A549 (cell line): ENCODE results near the gene SMYD4. TPM values are rescaled to one million over a fixed set of nuclear protein-coding genes. Genes with fewer than 3 reads are reported as not detected.

Source experiments
- ATAC-seq, 2 experiments: fragments of 200-7000 bp in 1 of 2; fragments of >200 bp in 1 of 2; cut with Nextera tagmentation in 1 of 2; cut with Tn5 transposase in 1 of 2; 3 replicates each; pipeline versions ENCODE4 v1.8.0 to v1.9.1; 2018 to 2020; ENCODE audit warnings: mild to moderate bottlenecking in 1 of 2, moderate library complexity in 1 of 2
- CTCF ChIA-PET: fragments of 300-600 bp; sonication (Branson Sonifier 250); formaldehyde crosslinking; extraction: SDS; loops from one replicate; lab custom pipeline; 2021; ENCODE audit warnings: antibody characterized with exemption, inconsistent platforms; lab: Yijun Ruan, JAX
- POLR2A ChIA-PET: fragments of 350-600 bp; formaldehyde crosslinking; extraction: SDS; loops from one replicate; lab custom pipeline; 2021; ENCODE audit warnings: antibody characterized with exemption, inconsistent platforms; lab: Yijun Ruan, JAX
- DNase-seq, 2 experiments: peaks; one replicate each; pipeline versions ENCODE4 v3.0.0 to v3.0.0-alpha.2; 2011 to 2016; ENCODE audit warnings: low read depth in 1 of 2, low spot score in 1 of 2
- FAIRE-seq: peaks from 2 replicates; lab custom pipeline; 2011; peaks lifted over from hg19 to GRCh38; lab: Jason Lieb, UNC
- H3K27ac ChIP-seq, 2 experiments: fragments of >200 bp; sonication (Bioruptor Twin); formaldehyde crosslinking; 3 replicates each; pipeline ENCODE4 v1.5.1; 2016 to 2017
- H3K4me1 ChIP-seq: fragments of >200 bp; sonication (Bioruptor Twin); formaldehyde crosslinking; 3 replicates; pipeline ENCODE4 v1.6.1; 2016
- H3K4me2 ChIP-seq: fragments of >200 bp; sonication (Bioruptor Twin); formaldehyde crosslinking; 3 replicates; pipeline ENCODE4 v1.6.1; 2016
- H3K4me3 ChIP-seq: fragments of >200 bp; sonication (Bioruptor Twin); formaldehyde crosslinking; 3 replicates; pipeline ENCODE4 v1.5.1; 2016
- H3K9me3 ChIP-seq: fragments of >200 bp; sonication (Bioruptor Twin); formaldehyde crosslinking; 3 replicates; pipeline ENCODE4 v1.6.1; 2016
- CBX8 ChIP-seq: fragments of 200-600 bp; sonication (generic); IDR thresholded peaks from 2 replicates; pipeline ENCODE4 v1.6.1; 2016
- CEBPB ChIP-seq, 2 experiments: fragments of >200 bp in 1 of 2; sonication (Bioruptor Twin) in 1 of 2; formaldehyde crosslinking in 1 of 2; IDR thresholded peaks; 2 replicates each; pipeline ENCODE4 v1.6.1; 2012 to 2016
- CHD2 ChIP-seq: fragments of 150-350 bp; IDR thresholded peaks from 2 replicates; pipeline ENCODE4 v1.6.1; 2014; ENCODE audit warnings: low read length; ENCODE audit not compliant: partially characterized antibody
- CHD4 ChIP-seq: fragments of 200-600 bp; sonication (generic); IDR thresholded peaks from 2 replicates; pipeline ENCODE4 v1.6.1; 2016; ENCODE audit warnings: antibody characterized with exemption, mild to moderate bottlenecking, borderline replicate concordance
- EHMT2 ChIP-seq: fragments of 200-600 bp; sonication (generic); IDR thresholded peaks from 2 replicates; pipeline ENCODE4 v1.6.1; 2016; ENCODE audit warnings: antibody characterized with exemption, low read depth, mild to moderate bottlenecking, moderate library complexity
- FOSB ChIP-seq: fragments of 250-450 bp; sonication (Bioruptor Pico); IDR thresholded peaks from 2 replicates; pipeline ENCODE4 v1.5.0; 2020; ENCODE audit warnings: mild to moderate bottlenecking, moderate library complexity
- FOSL2 ChIP-seq, 2 experiments: fragments of 450-650 bp in 1 of 2; fragments of >200 bp in 1 of 2; sonication (Bioruptor Twin) in 1 of 2; formaldehyde crosslinking; IDR thresholded peaks; 2 replicates each; pipeline versions ENCODE4 v1.5.0 to v1.6.1; 2016 to 2020; ENCODE audit warnings: mild to moderate bottlenecking in 1 of 2, moderate library complexity in 1 of 2
- GATA3 ChIP-seq: IDR thresholded peaks from 2 replicates; pipeline ENCODE4 v1.6.1; 2012; ENCODE audit warnings: borderline replicate concordance
- HMGXB4 ChIP-seq: fragments of 250-450 bp; sonication (Bioruptor Pico); IDR thresholded peaks from 2 replicates; pipeline ENCODE4 v1.5.0; 2021; ENCODE audit warnings: mild to moderate bottlenecking, moderate library complexity, borderline replicate concordance
- JUNB ChIP-seq: fragments of >200 bp; sonication (Bioruptor Twin); formaldehyde crosslinking; IDR thresholded peaks from 2 replicates; pipeline ENCODE4 v1.6.1; 2016
- MAX ChIP-seq: IDR thresholded peaks from 2 replicates; pipeline ENCODE4 v1.6.1; 2012
- MYC ChIP-seq: IDR thresholded peaks from 2 replicates; pipeline ENCODE4 v1.6.1; 2012; ENCODE audit warnings: mild to moderate bottlenecking, inconsistent platforms, low read length, improper control_type of control experiment, borderline replicate concordance
- PHF8 ChIP-seq: fragments of 200-600 bp; sonication (generic); IDR thresholded peaks from 2 replicates; pipeline ENCODE4 v1.6.1; 2016; ENCODE audit warnings: low read depth, mild to moderate bottlenecking, antibody characterized with exemption, moderate library complexity, borderline replicate concordance
- RNF2 ChIP-seq: fragments of 200-600 bp; sonication (generic); IDR thresholded peaks from 2 replicates; pipeline ENCODE4 v1.6.1; 2016; ENCODE audit warnings: low read depth, mild to moderate bottlenecking, antibody characterized with exemption, moderate library complexity, borderline replicate concordance
- TP53 ChIP-seq: fragments of 250-450 bp; sonication (Bioruptor Pico); IDR thresholded peaks from 2 replicates; pipeline ENCODE4 v1.5.0; 2021; ENCODE audit warnings: mild to moderate bottlenecking, moderate library complexity
- ZNF302 ChIP-seq: fragments of 250-450 bp; sonication (Bioruptor Pico); IDR thresholded peaks from 2 replicates; pipeline ENCODE4 v1.9.0; 2021; ENCODE audit warnings: inconsistent platforms, mild to moderate bottlenecking, moderate library complexity
- WGBS: methylation state at CpG from one replicate; pipeline ENCODE4 v1.1.6; 2017; ENCODE audit errors: missing lambda C conversion rate; 5-methylcytosine and 5-hydroxymethylcytosine counted together
- polyA plus RNA-seq, 4 experiments: library from polyadenylated mRNA; depleted of rRNA in 3 of 4; stranded (reverse); fragments of >200 nt; fragmentation: RNase III in 1 of 4; extraction: RNeasy Plus Mini Kit Qiagen cat#74134 plus additional on column Dnase treatment in 1 of 4; gene quantifications; 2 replicates in 3 of 4; 3 replicates in 1 of 4; pipeline ENCODE4 v1.2.3, GENCODE V29; 2011 to 2017
- TF ChIP-seq, protein P1 (sequence below): fragments of 150-350 bp; IDR thresholded peaks from 2 replicates; pipeline ENCODE4 v1.6.1; 2014; ENCODE audit warnings: low read depth, mild to moderate bottlenecking, low read length
- TF ChIP-seq, protein P2 (sequence below): IDR thresholded peaks from 2 replicates; pipeline ENCODE4 v1.6.1; 2012
- TF ChIP-seq, protein P3 (sequence below): fragments of >200 bp; sonication (Bioruptor Twin); formaldehyde crosslinking; IDR thresholded peaks from 3 replicates; pipeline ENCODE4 v1.6.1; 2016

SMYD4 gene
- polyA plus RNA-seq, 2 of the 4 experiments (the other 2 are of a cell fraction): 11.1 to 12.1 TPM

GRCh38 chr17:1792495-1793446 lies 36.9 kb downstream of the SMYD4 start (continued):
- TF ChIP-seq, protein P1, sequence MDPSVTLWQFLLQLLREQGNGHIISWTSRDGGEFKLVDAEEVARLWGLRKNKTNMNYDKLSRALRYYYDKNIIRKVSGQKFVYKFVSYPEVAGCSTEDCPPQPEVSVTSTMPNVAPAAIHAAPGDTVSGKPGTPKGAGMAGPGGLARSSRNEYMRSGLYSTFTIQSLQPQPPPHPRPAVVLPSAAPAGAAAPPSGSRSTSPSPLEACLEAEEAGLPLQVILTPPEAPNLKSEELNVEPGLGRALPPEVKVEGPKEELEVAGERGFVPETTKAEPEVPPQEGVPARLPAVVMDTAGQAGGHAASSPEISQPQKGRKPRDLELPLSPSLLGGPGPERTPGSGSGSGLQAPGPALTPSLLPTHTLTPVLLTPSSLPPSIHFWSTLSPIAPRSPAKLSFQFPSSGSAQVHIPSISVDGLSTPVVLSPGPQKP: no peak
- no peak for TF ChIP-seq CHD4
- TF ChIP-seq ZNF302 (CRISPR knock-in tag): no peak
- no peak for TF ChIP-seq MYC
- no peak for TF ChIP-seq JUNB

DNA sequence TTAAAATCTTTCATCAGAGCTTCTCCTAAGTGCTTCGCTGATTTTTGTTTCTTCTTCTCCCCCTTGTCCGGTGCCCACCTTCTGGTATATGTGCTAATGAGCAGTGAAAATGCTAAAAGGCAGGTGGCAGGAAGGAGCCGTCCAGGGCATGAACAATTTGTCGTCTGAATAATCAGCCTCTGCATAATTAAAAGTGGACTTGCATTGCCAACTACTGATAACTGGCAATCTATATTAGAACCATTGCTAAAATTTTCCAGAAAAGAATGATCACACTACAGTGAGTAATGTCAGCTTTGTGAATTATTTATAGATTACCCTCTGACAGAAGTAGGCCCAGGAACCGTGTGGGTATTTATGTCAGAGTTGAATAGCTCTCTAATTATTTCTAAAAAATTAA lies 39.8 kb downstream of the SMYD4 start:
- Histone ChIP-seq H3K4me2 (peak overlapping the region; percentile 14; the same call in 2 of the 3 replicates), H3K27ac (peak overlapping the region in 1 of 2 experiments; percentile 49; a peak in 1 of 6 replicates), H3K4me1 (peaks cover 32% of the 10 kb centered on the region), H3K4me3 (no peak overlapping the region), H3K9me3 (no peaks in the 10 kb centered on the region)
- FAIRE-seq (peak; percentile 23), ATAC-seq (no peak), DNase-seq (no peak)
- POLR2A ChIA-PET: no interaction called here
- TF ChIP-seq CBX8: no peak
- TF ChIP-seq TP53 (CRISPR knock-in tag): no peak
- TF ChIP-seq PHF8: no peak
- 64% methylated on average over 5 of the region's 5 CpGs for WGBS
- CTCF ChIA-PET: interaction anchor here (1.0 to 2.7 kb wide), 6 partner anchors 70 to 215 kb away, joined by 3 to 12 read pairs (median 5); no protein-coding TSS in a partner anchor

- FAIRE-seq (peak; percentile 99), DNase-seq (peak; percentile 87 to 99), ATAC-seq (peak; percentile 96 to 97)
- TF ChIP-seq CEBPB (IDR thresholded peaks at IDR 0.05): no peak
- TF ChIP-seq, protein P2, sequence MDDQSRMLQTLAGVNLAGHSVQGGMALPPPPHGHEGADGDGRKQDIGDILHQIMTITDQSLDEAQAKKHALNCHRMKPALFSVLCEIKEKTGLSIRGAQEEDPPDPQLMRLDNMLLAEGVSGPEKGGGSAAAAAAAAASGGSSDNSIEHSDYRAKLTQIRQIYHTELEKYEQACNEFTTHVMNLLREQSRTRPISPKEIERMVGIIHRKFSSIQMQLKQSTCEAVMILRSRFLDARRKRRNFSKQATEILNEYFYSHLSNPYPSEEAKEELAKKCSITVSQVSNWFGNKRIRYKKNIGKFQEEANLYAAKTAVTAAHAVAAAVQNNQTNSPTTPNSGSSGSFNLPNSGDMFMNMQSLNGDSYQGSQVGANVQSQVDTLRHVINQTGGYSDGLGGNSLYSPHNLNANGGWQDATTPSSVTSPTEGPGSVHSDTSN: peak; percentile 71; the same call in 1 of the 2 replicates
- peak; percentile 81 for TF ChIP-seq FOSL2 (IDR thresholded peaks at IDR 0.05)
- TF ChIP-seq FOSL2 (CRISPR knock-in tag; IDR thresholded peaks at IDR 0.05): peak; percentile 98
- TF ChIP-seq MAX: peak; percentile 82
- TF ChIP-seq JUNB: peak; percentile 56
- ChIA-PET POLR2A (interaction anchor here (0.7 to 1.1 kb wide), 6 partner anchors 10 to 71 kb away, joined by 3 to 24 read pairs (median 4); partner anchors contain the start of genes RPA1, SMYD4 and WDR81), CTCF (interaction anchor here (0.6 to 28.6 kb wide), 7 partner anchors 9 to 238 kb away, joined by 3 to 591 read pairs (median 3); partner anchors contain the start of genes RTN4RL1 and WDR81)
- Histone ChIP-seq H3K4me3 (no peak overlapping the region), H3K4me2 (peak overlapping the region; percentile 75), H3K27ac (peak overlapping the region; percentile 59 to 81), H3K9me3 (no peaks in the 10 kb centered on the region), H3K4me1 (peaks cover 32% of the 10 kb centered on the region)
- 54% methylated on average over 16 of the region's 16 CpGs for WGBS
Observed at GRCh38 chr17:1787301-1787902, 42.3 kb downstream of the SMYD4 start.

- DNase-seq (no peak), ATAC-seq (no peak), FAIRE-seq (no peak)
- WGBS: 94% methylated on average over 7 of the region's 7 CpGs
- peaks cover 32% of the 10 kb centered on the region for H3K4me1 ChIP-seq
- H3K9me3 ChIP-seq: no peaks in the 10 kb centered on the region
- CTCF ChIA-PET: interaction anchor here (1.0 to 28.6 kb wide), 4 partner anchors 14 to 137 kb away, joined by 3 to 591 read pairs (median 4); partner anchors contain the start of genes RILP and WDR81
- H3K4me2 ChIP-seq: no peak overlapping the region
- POLR2A ChIA-PET: interaction anchor here (1.1 kb wide), 1 partner anchor 43 kb away, joined by 5 read pairs; the partner anchor contains the start of genes RPA1 and SMYD4
- no peak overlapping the region for H3K4me3 ChIP-seq
- peak overlapping the region; percentile 59 to 81; a peak in 5 of 6 replicates for H3K27ac ChIP-seq
- TF ChIP-seq RNF2 (no peak), EHMT2 (no peak), HMGXB4 (CRISPR knock-in tag) (no peak), FOSL2 (IDR thresholded peaks at IDR 0.05) (no peak), FOSL2 (CRISPR knock-in tag; IDR thresholded peaks at IDR 0.05) (no peak), FOSB (CRISPR knock-in tag) (no peak), CHD2 (no peak), GATA3 (no peak), MYC (no peak), PHF8 (no peak), TP53 (CRISPR knock-in tag) (no peak)
- TF ChIP-seq, protein P3, sequence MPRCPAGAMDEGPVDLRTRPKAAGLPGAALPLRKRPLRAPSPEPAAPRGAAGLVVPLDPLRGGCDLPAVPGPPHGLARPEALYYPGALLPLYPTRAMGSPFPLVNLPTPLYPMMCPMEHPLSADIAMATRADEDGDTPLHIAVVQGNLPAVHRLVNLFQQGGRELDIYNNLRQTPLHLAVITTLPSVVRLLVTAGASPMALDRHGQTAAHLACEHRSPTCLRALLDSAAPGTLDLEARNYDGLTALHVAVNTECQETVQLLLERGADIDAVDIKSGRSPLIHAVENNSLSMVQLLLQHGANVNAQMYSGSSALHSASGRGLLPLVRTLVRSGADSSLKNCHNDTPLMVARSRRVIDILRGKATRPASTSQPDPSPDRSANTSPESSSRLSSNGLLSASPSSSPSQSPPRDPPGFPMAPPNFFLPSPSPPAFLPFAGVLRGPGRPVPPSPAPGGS: no peak
Observed at GRCh38 chr17:1786708-1787107, 43.0 kb downstream of the SMYD4 start.
